ENCODE measurements around the gene ZFYVE26. TPM values are rescaled to one million over a fixed set of nuclear protein-coding genes. Genes with fewer than 3 reads are reported as not detected.

The ZFYVE26 gene
- total and polyA plus RNA-seq, 7 experiments from 2014 or later: 3.2 to 38.9 (median 25.8) TPM

Other genes with a start within 250 kb of the ZFYVE26 start
- gene PIGH, start 216.3 kb downstream of the ZFYVE26 start, total RNA-seq: 10 to 100 TPM; 14.3 to 42.1 (median 34.5) TPM
- 10 to 100 TPM; 31.2 to 31.7 TPM for gene PIGH, start 216.3 kb downstream of the ZFYVE26 start, polyA plus RNA-seq
- 1 to 10 TPM in 3 of 5 experiments, under 1 TPM in 2; 0.46 to 5.1 (median 3.2) TPM for gene ARG2, start 196.7 kb downstream of the ZFYVE26 start, total RNA-seq
- gene ARG2, start 196.7 kb downstream of the ZFYVE26 start, polyA plus RNA-seq: under 1 TPM; 0.36 to 0.56 TPM
- gene VTI1B, start 142.0 kb downstream of the ZFYVE26 start, total RNA-seq: 10 to 100 TPM; 49.2 to 82.4 (median 65.9) TPM
- 10 to 100 TPM; 53.7 to 99.7 TPM for gene VTI1B, start 142.0 kb downstream of the ZFYVE26 start, polyA plus RNA-seq
- gene RDH11, start 120.8 kb downstream of the ZFYVE26 start, total RNA-seq: 10 to 100 TPM; 22.3 to 44.5 (median 42.6) TPM
- 10 to 100 TPM; 85.4 to 96.8 TPM for gene RDH11, start 120.8 kb downstream of the ZFYVE26 start, polyA plus RNA-seq
- gene RDH12, start 114.7 kb downstream of the ZFYVE26 start, total RNA-seq: not detected
- gene RDH12, start 114.7 kb downstream of the ZFYVE26 start, polyA plus RNA-seq: under 1 TPM; 0.10 to 0.31 TPM
- 10 to 100 TPM; 28.5 to 42.2 (median 31.0) TPM for gene RAD51B, start 3.2 kb upstream of the ZFYVE26 start, total RNA-seq
- gene RAD51B, start 3.2 kb upstream of the ZFYVE26 start, polyA plus RNA-seq: 10 to 100 TPM; 15.0 to 19.4 TPM